Brain microvascular endothelial cell (primary cell): ENCODE data around the gene OTOA.

ENCODE experiments used
- DNase-seq: peaks from one replicate; pipeline ENCODE4 v3.0.0-alpha.2; 2020
- H3K27ac ChIP-seq: fragments of 250-450 bp; sonication (Bioruptor Pico); 2 replicates; pipeline ENCODE4 v1.5.1; 2020; ENCODE audit warnings: mild to moderate bottlenecking, moderate library complexity
- H3K27me3 ChIP-seq: fragments of 250-450 bp; sonication (Bioruptor Pico); replicated peaks from 2 replicates; pipeline ENCODE4 v1.5.1; 2020; ENCODE audit warnings: mild to moderate bottlenecking
- H3K36me3 ChIP-seq: fragments of 250-450 bp; sonication (Bioruptor Pico); replicated peaks from 2 replicates; pipeline ENCODE4 v1.5.1; 2020; ENCODE audit warnings: mild to moderate bottlenecking
- H3K4me3 ChIP-seq: 2 replicates; pipeline ENCODE4 v1.5.1; 2011; ENCODE audit warnings: low read depth, mild to moderate bottlenecking, control low read depth, low read length, moderate library complexity
- CTCF ChIP-seq: IDR thresholded peaks from 2 replicates; pipeline ENCODE4 v1.5.1; 2011; ENCODE audit warnings: low read depth, mild to moderate bottlenecking, moderate library complexity, low read length, control low read depth, inconsistent platforms; ENCODE audit errors: missing control alignments
- in situ Hi-C: cut with HindIII; loops from 2 replicates; pipeline ENCODE4 v1.10.0; 2017; ENCODE audit warnings: low sequenced_read_pairs, low pct_ligation_motif_present

Gene OTOA

GRCh38 chr16:21652453-21652852 is 11.3 kb upstream of the OTOA start, which contains the start of gene IGSF6:
IGSF6 (minus strand) TSS chr16:21652608; CDS start chr16:21652598, 10 bp downstream.
- H3K27ac ChIP-seq: no peak within 1 kb of the TSS
- in situ Hi-C loops: no loop called here
- peaks cover 4% of the 10 kb centered on the region for H3K36me3 ChIP-seq
- no peak for TF ChIP-seq CTCF
- no peak within 1 kb of the TSS for H3K4me3 ChIP-seq
- H3K27me3 ChIP-seq: no peaks in the 10 kb centered on the region
- no peak for DNase-seq

- Histone ChIP-seq H3K27ac (no peak overlapping the region), H3K36me3 (peaks cover 4% of the 10 kb centered on the region), H3K4me3 (no peak overlapping the region), H3K27me3 (no peaks in the 10 kb centered on the region)
- TF ChIP-seq CTCF: no peak
- in situ Hi-C loops: no loop called here
- DNase-seq: no peak
Observed at GRCh38 chr16:21653571-21653970, 10.2 kb upstream of the OTOA start.

GRCh38 chr16:21654466-21654865 is 9.3 kb upstream of the OTOA start:
- DNase-seq: no peak
- peaks cover 4% of the 10 kb centered on the region for H3K36me3 ChIP-seq
- H3K27ac ChIP-seq: no peak overlapping the region
- H3K27me3 ChIP-seq: no peaks in the 10 kb centered on the region
- no peak for TF ChIP-seq CTCF
- in situ Hi-C loops: no loop called here
- H3K4me3 ChIP-seq: no peak overlapping the region

GRCh38 chr16:21654881-21655280 is 8.9 kb upstream of the OTOA start:
- in situ Hi-C loops: no loop called here
- Histone ChIP-seq H3K4me3 (no peak overlapping the region), H3K27me3 (no peaks in the 10 kb centered on the region), H3K36me3 (peaks cover 4% of the 10 kb centered on the region), H3K27ac (no peak overlapping the region)
- DNase-seq: no peak
- no peak for TF ChIP-seq CTCF

GRCh38 chr16:21656795-21657768 is 6.7 kb upstream of the OTOA start:
- DNase-seq: peak; percentile 45
- in situ Hi-C loops: no loop called here
- TF ChIP-seq CTCF: peak; percentile 80
- Histone ChIP-seq H3K27me3 (no peaks in the 10 kb centered on the region), H3K27ac (no peak overlapping the region), H3K4me3 (no peak overlapping the region), H3K36me3 (peaks cover 4% of the 10 kb centered on the region)
